Activated CD4-positive, CD25-positive, alpha-beta regulatory T cell treated with anti-CD3 and anti-CD28 coated beads, Interleukin-2, amount 50 U/mL, for 16 hours (primary cell): ENCODE results near the gene MAN2A2.
"Not testable (repeated sequence)": the region's sequence is repeated elsewhere in the genome, so short reads cannot be mapped to it uniquely, and the experiment has no call there.

Experiments used
- DNase-seq: peaks from one replicate; pipeline ENCODE4 v3.0.0-alpha.2; 2020; ENCODE audit warnings: low read depth, low spot score

MAN2A2 gene

GRCh38 chr15:90871139-90871715, 31.9 kb upstream of the MAN2A2 start:
- DNase-seq = no peak

GRCh38 chr15:90871716-90872485, 31.2 kb upstream of the MAN2A2 start:
- no peak for DNase-seq

GRCh38 chr15:90872486-90873184, 30.5 kb upstream of the MAN2A2 start:
- DNase-seq = no peak

- DNase-seq = no peak
These were observed 29.6 kb upstream of the MAN2A2 start for GRCh38 chr15:90873488-90873997.

GRCh38 chr15:90873998-90874605, 29.0 kb upstream of the MAN2A2 start:
- DNase-seq = no peak

GRCh38 chr15:90874986-90875385, 28.1 kb upstream of the MAN2A2 start:
- DNase-seq = not testable (repeated sequence)

- no peak for DNase-seq
These were observed 27.5 kb upstream of the MAN2A2 start for GRCh38 chr15:90875549-90875981.

GRCh38 chr15:90876046-90876445, 27.1 kb upstream of the MAN2A2 start:
- no peak for DNase-seq

GRCh38 chr15:90876512-90877170, 26.5 kb upstream of the MAN2A2 start:
- no peak for DNase-seq

- DNase-seq = no peak
These were observed 25.8 kb upstream of the MAN2A2 start for GRCh38 chr15:90877315-90877714.

GRCh38 chr15:90877996-90878395, 25.1 kb upstream of the MAN2A2 start:
- DNase-seq = no peak

GRCh38 chr15:90878660-90879059, 24.4 kb upstream of the MAN2A2 start:
- no peak for DNase-seq

GRCh38 chr15:90879730-90880366, 23.3 kb upstream of the MAN2A2 start:
- DNase-seq = no peak

GRCh38 chr15:90880381-90881145, 22.5 kb upstream of the MAN2A2 start:
- DNase-seq = no peak

GRCh38 chr15:90881181-90881977, 21.7 kb upstream of the MAN2A2 start:
- DNase-seq = no peak

GRCh38 chr15:90881978-90882721, 21.0 kb upstream of the MAN2A2 start:
- DNase-seq = no peak

GRCh38 chr15:90882781-90883525, 20.1 kb upstream of the MAN2A2 start:
- no peak for DNase-seq

GRCh38 chr15:90883526-90883975, 19.6 kb upstream of the MAN2A2 start:
- no peak for DNase-seq
